Activated T-helper 1 cell treated with anti-CD3 and anti-CD28 coated beads, Interleukin-12 subunit alpha, Interleukin-12 subunit beta, Interleukin-2, Interleukin-4 antibody, amounts not matched to agents 30 ng/mL and 10 ng/mL and 1 ng/mL, durations not matched to agents 14 hours and 24 hours and 36 hours (primary cell): ENCODE results near the gene PCNX3. TPM values are rescaled to one million over a fixed set of nuclear protein-coding genes. Genes with fewer than 3 reads are reported as not detected.
"Not testable (repeated sequence)": the region's sequence is repeated elsewhere in the genome, so short reads cannot be mapped to it uniquely, and the experiment has no call there.

Experiments used
- DNase-seq: peaks from one replicate; pipeline ENCODE4 v3.0.0; 2021; ENCODE audit warnings: low spot score
- H3K27ac Mint-ChIP-seq: one replicate; pipeline ENCODE4 v1.8.0; 2021; ENCODE audit warnings: mild to moderate bottlenecking, mixed read lengths
- H3K27me3 Mint-ChIP-seq: one replicate; pipeline ENCODE4 v1.8.0; 2022; ENCODE audit warnings: mild to moderate bottlenecking, moderate library complexity, mixed read lengths; ENCODE audit not compliant: insufficient read depth
- H3K36me3 Mint-ChIP-seq: one replicate; pipeline ENCODE4 v1.8.0; 2021; ENCODE audit warnings: low read depth, mixed read lengths
- H3K4me1 Mint-ChIP-seq: one replicate; pipeline ENCODE4 v1.8.0; 2021; ENCODE audit warnings: low read depth, mixed read lengths
- H3K4me3 Mint-ChIP-seq: one replicate; pipeline ENCODE4 v1.8.0; 2021; ENCODE audit warnings: mild to moderate bottlenecking, moderate library complexity, mixed read lengths
- H3K9me3 Mint-ChIP-seq: one replicate; pipeline ENCODE4 v1.8.0; 2021; ENCODE audit warnings: mixed read lengths
- intact Hi-C: fragments of 100-400 bp; cut with micrococcal nuclease; formaldehyde crosslinking; loops from one replicate; pipeline ENCODE4 v1.15.1; 2024
- total RNA-seq: library from RNA; stranded (reverse); gene quantifications from 2 replicates; pipeline ENCODE4 v1.2.3, GENCODE V29; 2022

Gene PCNX3
- total RNA-seq, 1 donor from 2014 or later = 55.0 TPM

DNA sequence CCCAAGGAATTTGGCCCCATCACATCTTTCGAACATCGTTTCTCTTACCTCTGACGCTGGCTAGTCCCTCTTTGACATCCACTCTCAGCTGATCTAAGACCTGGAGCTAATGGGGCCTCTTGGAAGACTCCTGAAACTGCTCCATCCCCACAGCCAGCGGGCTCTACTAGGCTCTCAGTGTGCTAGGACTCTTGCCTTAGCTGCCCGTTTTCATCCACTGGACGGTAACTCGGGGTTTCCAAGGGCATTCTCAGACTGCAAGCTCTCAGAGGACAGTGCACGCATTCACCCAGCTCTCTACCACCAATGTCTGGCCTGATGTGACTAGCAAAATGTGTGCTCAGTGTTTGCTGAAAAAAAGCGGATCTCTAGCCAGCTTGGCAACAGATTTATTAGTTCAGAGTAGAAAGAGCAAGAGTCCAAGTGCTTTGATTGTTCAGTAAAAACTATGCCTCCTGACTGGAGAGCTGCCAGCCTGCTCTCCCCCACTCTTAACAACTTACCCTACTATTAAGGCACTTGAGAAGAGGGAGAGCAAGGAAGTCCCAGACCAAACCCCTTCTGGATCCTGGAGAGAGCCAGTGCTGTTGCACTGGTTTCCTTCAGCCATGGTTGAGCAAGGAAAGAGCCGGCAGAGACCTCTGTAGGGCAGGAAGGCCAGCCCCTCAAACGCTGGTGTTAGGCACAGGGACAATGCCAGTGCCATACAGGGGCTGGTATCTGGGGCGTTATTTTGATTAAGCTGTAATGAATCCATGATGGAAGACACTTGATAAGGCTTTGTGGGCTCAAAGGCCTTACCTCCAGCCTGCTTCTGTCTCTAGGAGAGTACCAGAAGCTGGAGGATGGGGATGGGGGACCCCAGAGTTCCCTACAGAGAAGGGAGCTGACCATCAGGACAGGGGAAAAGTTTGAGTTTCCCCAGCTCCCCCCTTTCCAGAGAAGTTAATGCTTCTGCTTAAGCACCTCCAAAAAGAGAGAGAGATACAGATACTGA, 38.0 kb downstream of the PCNX3 start:
- no peaks in the 10 kb centered on the region for H3K9me3 Mint-ChIP-seq
- peaks cover 43% of the 10 kb centered on the region for H3K36me3 Mint-ChIP-seq
- peak overlapping the region; percentile 88 for H3K4me3 Mint-ChIP-seq
- peaks cover 3% of the 10 kb centered on the region for H3K27me3 Mint-ChIP-seq
- intact Hi-C loops = loop anchor here (1.0 kb wide), 1 partner anchor 9 kb away; the partner anchor contains the start of gene RELA
- peaks cover 42% of the 10 kb centered on the region for H3K4me1 Mint-ChIP-seq
- DNase-seq = no peak
- peak overlapping the region; percentile 97 for H3K27ac Mint-ChIP-seq

DNA sequence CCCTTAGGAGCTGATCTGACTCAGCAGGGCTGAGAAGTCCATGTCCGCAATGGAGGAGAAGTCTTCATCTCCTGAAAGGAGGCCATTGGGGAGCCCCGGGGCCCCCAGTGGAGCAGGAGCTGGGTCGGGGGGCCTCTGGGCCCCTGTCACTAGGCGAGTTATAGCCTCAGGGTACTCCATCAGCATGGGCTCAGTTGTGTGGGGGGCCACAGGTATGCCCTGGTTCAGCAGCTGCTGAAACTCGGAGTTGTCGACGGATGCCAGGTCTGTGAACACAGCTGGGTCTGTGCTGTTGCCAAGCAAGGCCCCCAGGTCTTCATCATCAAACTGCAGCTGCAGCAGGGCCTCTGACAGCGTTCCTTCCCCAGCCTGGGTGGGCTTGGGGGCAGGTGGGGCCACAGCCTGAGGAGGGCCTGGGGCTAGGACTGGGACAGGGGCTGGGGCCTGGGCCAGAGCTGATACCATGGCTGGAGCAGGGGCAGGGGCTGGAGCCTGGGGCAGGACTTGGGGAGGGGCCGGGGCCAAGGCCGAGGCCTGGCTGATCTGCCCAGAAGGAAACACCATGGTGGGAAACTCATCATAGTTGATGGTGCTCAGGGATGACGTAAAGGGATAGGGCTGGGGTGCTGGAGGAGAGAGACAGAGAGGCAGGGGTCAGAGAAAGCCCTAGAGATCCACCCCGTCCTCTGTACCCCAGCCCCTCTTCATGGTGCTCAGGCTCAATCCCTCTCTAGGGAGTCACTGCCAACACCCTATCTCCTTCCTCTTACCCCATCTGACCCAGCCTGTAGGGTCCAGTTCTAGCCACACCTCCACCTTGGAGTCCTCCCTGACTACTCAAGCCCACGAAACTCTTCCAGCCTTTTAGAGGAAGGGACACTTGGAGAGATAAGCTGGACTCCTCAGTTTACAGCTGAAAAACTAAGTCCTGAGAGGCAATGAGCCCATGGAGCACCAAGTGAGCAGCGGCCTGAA, 39.1 kb downstream of the PCNX3 start:
- Mint-ChIP-seq H3K4me3 (no peak overlapping the region), H3K27ac (peak overlapping the region; percentile 38), H3K4me1 (peaks cover 49% of the 10 kb centered on the region), H3K27me3 (peaks cover 3% of the 10 kb centered on the region), H3K9me3 (no peaks in the 10 kb centered on the region), H3K36me3 (peaks cover 51% of the 10 kb centered on the region)
- intact Hi-C loops = no loop called here
- DNase-seq = no peak

- no peaks in the 10 kb centered on the region for H3K9me3 Mint-ChIP-seq
- H3K4me1 Mint-ChIP-seq = peaks cover 58% of the 10 kb centered on the region
- intact Hi-C loops = no loop called here
- H3K27ac Mint-ChIP-seq = peak overlapping the region; percentile 26
- no peak for DNase-seq
- no peak overlapping the region for H3K4me3 Mint-ChIP-seq
- H3K36me3 Mint-ChIP-seq = peaks cover 60% of the 10 kb centered on the region
- peaks cover 3% of the 10 kb centered on the region for H3K27me3 Mint-ChIP-seq
These were observed 40.2 kb downstream of the PCNX3 start for GRCh38 chr11:65655570-65656332.

- peaks cover 55% of the 10 kb centered on the region for H3K4me1 Mint-ChIP-seq
- peaks cover 3% of the 10 kb centered on the region for H3K27me3 Mint-ChIP-seq
- H3K27ac Mint-ChIP-seq = no peak overlapping the region
- no peak overlapping the region for H3K4me3 Mint-ChIP-seq
- DNase-seq = no peak
- peaks cover 61% of the 10 kb centered on the region for H3K36me3 Mint-ChIP-seq
- no peaks in the 10 kb centered on the region for H3K9me3 Mint-ChIP-seq
- intact Hi-C loops = no loop called here
These were observed 41.9 kb downstream of the PCNX3 start for GRCh38 chr11:65657426-65657825.

DNA sequence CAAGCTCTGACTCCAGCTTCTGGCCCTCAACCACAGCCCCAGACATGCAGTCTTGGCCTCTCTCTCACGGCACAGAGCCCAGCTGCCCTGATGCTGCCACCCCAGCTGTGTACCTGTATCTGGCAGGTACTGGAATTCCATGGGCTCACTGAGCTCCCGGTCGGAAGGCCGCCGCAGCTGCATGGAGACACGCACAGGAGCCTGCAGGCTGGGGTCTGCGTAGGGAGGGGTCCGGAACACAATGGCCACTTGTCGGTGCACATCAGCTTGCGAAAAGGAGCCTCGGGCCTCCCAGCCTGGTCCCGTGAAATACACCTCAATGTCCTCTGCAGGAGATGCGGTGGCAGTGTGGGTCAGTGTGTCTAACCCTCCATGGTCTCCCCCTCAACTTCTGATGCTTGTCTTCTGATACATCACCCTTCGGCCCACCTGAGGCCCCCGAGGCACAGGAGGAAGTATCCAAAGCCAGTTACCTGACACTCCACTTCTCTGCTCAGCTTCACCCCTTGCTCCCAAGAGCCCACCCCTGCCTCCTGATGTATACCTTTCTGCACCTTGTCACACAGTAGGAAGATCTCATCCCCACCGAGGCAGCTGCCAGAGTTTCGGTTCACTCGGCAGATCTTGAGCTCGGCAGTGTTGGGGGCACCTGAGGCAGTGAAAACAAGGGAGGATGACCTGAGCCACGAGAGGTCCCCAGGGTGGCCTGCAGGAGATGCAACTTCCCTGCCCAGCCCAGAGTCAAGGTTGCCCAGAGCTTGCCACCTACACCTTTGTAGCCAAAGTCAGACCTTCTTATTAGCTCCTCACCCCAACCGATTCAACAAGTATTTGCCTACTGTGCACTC, 42.8 kb downstream of the PCNX3 start:
- DNase-seq = no peak
- Mint-ChIP-seq H3K27ac (no peak overlapping the region), H3K4me3 (no peak overlapping the region), H3K9me3 (no peaks in the 10 kb centered on the region), H3K36me3 (peaks cover 55% of the 10 kb centered on the region), H3K27me3 (no peaks in the 10 kb centered on the region), H3K4me1 (peaks cover 47% of the 10 kb centered on the region)
- intact Hi-C loops = no loop called here

DNA sequence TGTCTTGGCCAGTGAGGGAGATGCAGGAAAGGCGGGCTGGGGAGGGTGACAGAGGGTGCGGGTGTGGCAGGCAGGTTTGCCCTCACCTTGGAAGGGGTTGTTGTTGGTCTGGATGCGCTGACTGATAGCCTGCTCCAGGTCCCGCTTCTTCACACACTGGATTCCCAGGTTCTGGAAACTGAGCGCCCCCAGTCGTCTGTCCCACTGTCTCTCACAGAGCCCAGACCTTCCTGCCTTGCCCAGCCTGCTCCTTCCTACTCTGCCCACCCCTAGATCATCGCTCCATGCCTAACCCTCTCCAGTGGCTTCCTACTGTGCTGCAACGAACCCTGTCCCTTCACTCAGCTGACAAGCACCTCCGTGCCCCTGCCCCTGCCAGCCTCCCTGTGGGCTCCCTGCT, 44.5 kb downstream of the PCNX3 start:
- Mint-ChIP-seq H3K27me3 (no peaks in the 10 kb centered on the region), H3K9me3 (no peaks in the 10 kb centered on the region), H3K27ac (no peak overlapping the region), H3K4me1 (peaks cover 43% of the 10 kb centered on the region), H3K36me3 (peaks cover 47% of the 10 kb centered on the region), H3K4me3 (peak overlapping the region; percentile 66)
- no peak for DNase-seq
- intact Hi-C loops = no loop called here

GRCh38 chr11:65660908-65661307, 45.3 kb downstream of the PCNX3 start:
- H3K27ac Mint-ChIP-seq, intact Hi-C loops, DNase-seq, H3K27me3 Mint-ChIP-seq, H3K9me3 Mint-ChIP-seq: not testable (repeated sequence)
- Mint-ChIP-seq H3K4me3 (peak overlapping the region; percentile 87), H3K4me1 (peaks cover 41% of the 10 kb centered on the region), H3K36me3 (peaks cover 42% of the 10 kb centered on the region)

DNA sequence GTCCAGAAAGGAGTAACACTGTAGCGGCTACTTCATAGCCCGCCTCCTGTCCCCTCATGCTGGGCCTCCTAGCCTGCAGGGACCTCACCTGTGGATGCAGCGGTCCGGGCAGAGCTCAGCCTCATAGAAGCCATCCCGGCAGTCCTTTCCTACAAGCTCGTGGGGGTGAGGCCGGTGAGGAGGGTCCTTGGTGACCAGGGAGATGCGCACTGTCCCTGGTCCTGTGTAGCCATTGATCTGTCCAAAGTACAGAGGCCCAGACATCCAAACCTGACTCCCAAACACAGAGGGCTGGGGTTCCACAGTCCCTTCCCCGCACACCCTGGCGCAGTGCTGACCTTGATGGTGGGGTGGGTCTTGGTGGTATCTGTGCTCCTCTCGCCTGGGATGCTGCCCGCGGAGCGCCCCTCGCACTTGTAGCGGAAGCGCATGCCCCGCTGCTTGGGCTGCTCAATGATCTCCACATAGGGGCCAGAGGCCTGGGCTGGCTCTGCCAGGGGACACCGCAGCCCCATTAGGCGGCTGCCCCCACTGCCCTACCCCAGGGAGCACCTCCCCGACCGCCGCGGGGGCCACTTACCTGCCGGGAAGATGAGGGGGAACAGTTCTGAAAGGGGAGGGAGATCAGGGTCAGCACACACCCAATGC, 46.1 kb downstream of the PCNX3 start:
- no peaks in the 10 kb centered on the region for H3K9me3 Mint-ChIP-seq
- H3K27ac Mint-ChIP-seq = peak overlapping the region; percentile 74
- peaks cover 36% of the 10 kb centered on the region for H3K36me3 Mint-ChIP-seq
- DNase-seq = no peak
- no peaks in the 10 kb centered on the region for H3K27me3 Mint-ChIP-seq
- H3K4me1 Mint-ChIP-seq = peaks cover 36% of the 10 kb centered on the region
- peak overlapping the region; percentile 87 for H3K4me3 Mint-ChIP-seq
- intact Hi-C loops = loop anchor here (1.0 to 2.0 kb wide), 4 partner anchors 8 to 341 kb away; partner anchors contain the start of genes BANF1, EIF1AD and RNASEH2C

DNA sequence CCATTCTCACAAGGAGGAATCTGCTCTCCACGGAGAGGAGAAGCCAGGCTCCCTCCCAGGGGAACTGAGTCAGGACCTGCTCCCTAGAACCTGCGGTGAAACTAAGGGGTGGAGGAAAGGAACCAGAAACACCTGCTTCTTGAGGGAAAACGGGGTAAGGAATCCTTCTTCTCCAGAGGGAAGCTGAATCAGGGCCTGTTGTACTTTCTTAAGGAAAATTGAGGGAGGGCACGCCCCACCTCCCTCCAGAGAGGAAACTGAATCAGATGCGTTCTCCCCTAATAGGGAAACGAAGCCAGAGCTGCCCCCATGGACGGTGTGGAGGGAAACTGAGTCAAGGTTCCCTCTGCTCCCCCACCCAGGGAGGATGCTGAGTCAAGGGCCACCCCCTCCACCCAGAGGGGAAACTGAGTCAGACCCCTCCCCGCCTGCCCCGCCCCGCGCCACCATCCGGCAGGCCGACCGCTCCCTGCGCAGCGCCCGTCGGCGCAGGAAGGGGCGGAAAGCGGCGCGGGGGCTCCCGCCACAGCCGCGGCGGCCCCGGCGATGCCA, 46.7 kb downstream of the PCNX3 start:
- Mint-ChIP-seq H3K27me3 (no peaks in the 10 kb centered on the region), H3K27ac (peak overlapping the region; percentile 74), H3K4me1 (peaks cover 34% of the 10 kb centered on the region), H3K36me3 (peaks cover 30% of the 10 kb centered on the region), H3K9me3 (no peaks in the 10 kb centered on the region), H3K4me3 (peak overlapping the region; percentile 87)
- DNase-seq = no peak
- intact Hi-C loops = loop anchor here (1.0 to 2.0 kb wide), 4 partner anchors 9 to 340 kb away; partner anchors contain the start of genes BANF1, EIF1AD and RNASEH2C

DNA sequence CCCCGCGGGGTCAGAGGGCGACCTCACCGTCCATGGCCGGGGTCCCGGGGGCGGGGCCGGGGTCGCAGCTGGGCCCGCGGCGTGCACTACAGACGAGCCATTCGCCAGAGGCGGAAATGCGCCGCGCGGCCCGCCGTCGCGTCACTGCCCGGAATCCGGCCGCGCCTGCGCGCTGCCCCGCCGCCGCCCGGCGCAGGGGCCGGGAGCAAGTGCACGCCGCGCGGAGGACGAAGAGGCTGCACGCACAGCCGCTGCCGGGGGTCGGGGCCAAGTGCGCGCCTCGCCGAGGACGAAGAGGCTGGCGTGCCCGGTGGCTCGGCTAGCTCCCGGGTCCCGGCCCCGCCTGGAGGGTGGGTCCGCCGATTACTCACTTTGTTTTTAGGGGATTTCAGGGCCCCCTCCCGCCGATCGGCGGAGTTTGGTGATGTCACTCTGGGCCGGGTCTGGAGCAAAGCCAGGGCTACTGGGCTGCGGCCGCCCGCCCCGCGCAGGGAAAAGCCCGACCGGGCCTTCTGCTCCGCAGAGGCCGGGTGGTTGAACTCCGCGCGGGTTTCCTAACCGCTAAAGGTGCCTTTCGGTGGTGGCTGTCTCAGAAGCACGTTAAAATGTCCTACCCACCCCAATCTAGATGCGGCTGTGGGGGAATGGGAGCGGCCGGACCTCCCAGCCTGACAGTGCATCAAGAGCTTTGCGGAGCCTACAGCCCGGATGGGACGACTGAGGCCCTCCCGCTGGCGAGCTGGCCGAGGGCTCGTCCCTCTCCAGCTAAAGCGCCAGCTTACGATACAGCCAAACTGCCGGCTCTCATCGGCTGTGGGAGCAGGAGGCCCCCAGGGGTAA, 47.4 kb downstream of the PCNX3 start, which contains the start of gene RELA:
Gene RELA, minus strand, starts transcription at position 118 of the 840 bp plus-strand sequence. Its CDS starts 84 bp downstream, at position 34.
- H3K4me3 Mint-ChIP-seq = peak within 1 kb of the TSS; percentile 89

More for the DNA sequence above, 47.4 kb downstream of the PCNX3 start, which contains the start of gene RELA:
- peak; percentile 89 for DNase-seq
- Mint-ChIP-seq H3K36me3 (peaks cover 25% of the 10 kb centered on the region), H3K27ac (peak within 1 kb of the TSS; percentile 93), H3K27me3 (no peaks in the 10 kb centered on the region), H3K4me1 (peaks cover 30% of the 10 kb centered on the region), H3K9me3 (no peaks in the 10 kb centered on the region)
- intact Hi-C loops = loop anchor here (1.0 to 2.0 kb wide), 8 partner anchors 10 to 340 kb away; partner anchors contain the start of genes BANF1, C11orf68, DRAP1 and EIF1AD
